Coronary artery (tissue), 2 donors: ENCODE results near the gene CANT1.
A peak's percentile ranks its signal among the peaks of the same experiment; 100 is the strongest.

Experiments used
- DNase-seq: peaks from one replicate; pipeline ENCODE4 v3.0.0-alpha.2; 2017; ENCODE audit warnings: low spot score
- H3K27ac ChIP-seq, 2 donors: fragments of 200-600 bp; sonication (generic); one replicate each; pipeline ENCODE4 v1.5.1; 2016 to 2019
- H3K4me3 ChIP-seq: fragments of 200-600 bp; sonication (generic); 2 replicates; pipeline ENCODE4 v1.5.1; 2016; ENCODE audit warnings: mild to moderate bottlenecking, moderate library complexity
- TF ChIP-seq, protein P1 (sequence below): fragments of 200-600 bp; sonication (generic); IDR thresholded peaks from one replicate; pipeline ENCODE4 v1.5.1; 2019; ENCODE audit warnings: antibody characterized with exemption

The CANT1 gene

GRCh38 chr17:78977681-78977943 lies 32.0 kb downstream of the CANT1 start:
- TF ChIP-seq, protein P1, sequence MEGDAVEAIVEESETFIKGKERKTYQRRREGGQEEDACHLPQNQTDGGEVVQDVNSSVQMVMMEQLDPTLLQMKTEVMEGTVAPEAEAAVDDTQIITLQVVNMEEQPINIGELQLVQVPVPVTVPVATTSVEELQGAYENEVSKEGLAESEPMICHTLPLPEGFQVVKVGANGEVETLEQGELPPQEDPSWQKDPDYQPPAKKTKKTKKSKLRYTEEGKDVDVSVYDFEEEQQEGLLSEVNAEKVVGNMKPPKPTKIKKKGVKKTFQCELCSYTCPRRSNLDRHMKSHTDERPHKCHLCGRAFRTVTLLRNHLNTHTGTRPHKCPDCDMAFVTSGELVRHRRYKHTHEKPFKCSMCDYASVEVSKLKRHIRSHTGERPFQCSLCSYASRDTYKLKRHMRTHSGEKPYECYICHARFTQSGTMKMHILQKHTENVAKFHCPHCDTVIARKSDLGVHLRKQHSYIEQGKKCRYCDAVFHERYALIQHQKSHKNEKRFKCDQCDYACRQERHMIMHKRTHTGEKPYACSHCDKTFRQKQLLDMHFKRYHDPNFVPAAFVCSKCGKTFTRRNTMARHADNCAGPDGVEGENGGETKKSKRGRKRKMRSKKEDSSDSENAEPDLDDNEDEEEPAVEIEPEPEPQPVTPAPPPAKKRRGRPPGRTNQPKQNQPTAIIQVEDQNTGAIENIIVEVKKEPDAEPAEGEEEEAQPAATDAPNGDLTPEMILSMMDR, result no peak
- DNase-seq, result no peak
- Histone ChIP-seq H3K4me3 (peak overlapping the region; percentile 31), H3K27ac (peak overlapping the region in 1 of 2 donors; percentile 88)

GRCh38 chr17:78976907-78977680 lies 32.5 kb downstream of the CANT1 start:
- peak overlapping the region in 1 of 2 donors; percentile 88 for H3K27ac ChIP-seq
- no peak for DNase-seq
- TF ChIP-seq, protein P1, result no peak
- peak overlapping the region; percentile 31 for H3K4me3 ChIP-seq

DNA sequence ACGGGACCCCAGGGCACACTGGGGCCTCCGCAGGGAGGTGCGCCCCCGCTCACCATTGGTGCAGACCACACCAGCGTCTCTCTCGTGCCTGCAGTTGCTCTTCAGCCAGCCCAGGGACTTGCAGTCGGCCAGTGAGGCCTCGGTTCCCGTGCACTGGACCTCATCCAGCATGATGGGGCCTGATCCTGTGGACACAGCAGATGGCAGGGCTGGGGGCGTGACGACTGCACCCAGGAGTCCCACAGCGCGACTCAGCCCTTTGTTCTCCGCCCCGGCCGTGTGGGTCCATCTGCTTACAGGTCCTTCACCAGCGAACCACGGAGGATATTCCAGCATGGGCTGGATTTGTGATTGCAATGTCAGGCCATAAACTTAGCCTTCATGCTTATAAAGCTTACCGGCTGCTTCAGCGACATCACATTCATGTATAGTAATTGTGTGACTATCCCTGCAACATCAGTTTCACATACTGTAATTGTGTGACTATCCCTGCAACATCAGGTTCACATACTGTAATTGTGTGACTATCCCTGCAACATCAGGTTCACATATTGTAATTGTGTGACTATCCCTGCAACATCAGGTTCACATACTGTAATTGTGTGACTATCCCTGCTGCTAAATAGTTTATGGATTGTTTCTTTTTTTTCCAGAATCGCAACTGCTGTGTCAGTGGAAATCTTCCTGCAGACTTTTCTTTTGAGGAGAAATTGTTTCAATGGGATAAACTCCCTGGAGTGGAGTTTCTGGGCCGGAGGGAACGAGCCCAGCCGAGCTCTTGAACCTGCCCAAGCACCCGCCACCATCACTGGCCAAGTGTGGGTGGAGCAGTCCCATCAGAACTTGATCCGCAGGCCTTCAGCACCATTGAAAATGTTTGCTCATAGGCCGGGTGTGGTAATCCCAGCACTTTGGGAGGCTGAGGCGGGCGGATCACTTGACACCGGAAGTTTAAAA lies 34.7 kb downstream of the CANT1 start:
- Histone ChIP-seq H3K27ac (peak overlapping the region; percentile 55 to 88), H3K4me3 (peak overlapping the region; percentile 50)
- DNase-seq, result peak; percentile 91
- TF ChIP-seq, protein P1, result no peak

DNA sequence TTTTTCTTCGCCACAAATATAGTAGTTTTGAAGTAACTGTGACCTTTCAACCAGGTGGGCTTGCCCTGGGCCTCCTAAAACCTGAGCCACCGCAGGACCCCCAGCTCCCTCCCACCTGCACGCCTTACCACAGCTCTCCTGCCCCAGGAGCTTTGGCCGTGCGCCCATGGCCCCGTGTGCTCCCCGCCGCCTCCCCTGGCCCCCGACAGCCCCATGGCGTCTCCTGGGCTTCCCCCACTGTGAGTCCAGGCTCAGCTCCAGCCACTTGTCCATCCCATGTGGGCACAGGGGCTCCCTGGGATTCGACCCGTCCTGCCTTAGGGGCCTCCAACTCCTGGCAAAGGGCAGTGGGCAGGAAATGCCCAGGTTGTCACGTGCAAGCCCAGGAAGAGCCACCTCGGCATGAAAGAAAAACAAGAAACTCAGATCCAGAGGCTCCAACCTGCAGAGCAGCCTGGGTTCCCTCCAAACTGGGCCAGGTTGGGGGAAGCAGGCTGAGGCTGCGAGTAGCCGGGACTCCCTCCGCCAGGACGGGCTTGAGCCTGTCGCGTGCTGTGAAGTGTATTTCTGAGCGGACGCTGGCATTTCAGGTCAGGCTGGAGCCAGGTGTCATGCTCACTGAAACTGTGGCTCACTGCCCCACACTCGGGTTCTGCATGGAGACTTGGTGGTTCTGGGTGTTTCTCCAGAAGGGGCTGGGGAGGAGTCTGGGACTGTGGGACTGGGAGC lies 35.6 kb downstream of the CANT1 start:
- TF ChIP-seq, protein P1, result no peak
- Histone ChIP-seq H3K27ac (peak overlapping the region in 1 of 2 donors; percentile 88), H3K4me3 (no peak overlapping the region)
- no peak for DNase-seq

DNA sequence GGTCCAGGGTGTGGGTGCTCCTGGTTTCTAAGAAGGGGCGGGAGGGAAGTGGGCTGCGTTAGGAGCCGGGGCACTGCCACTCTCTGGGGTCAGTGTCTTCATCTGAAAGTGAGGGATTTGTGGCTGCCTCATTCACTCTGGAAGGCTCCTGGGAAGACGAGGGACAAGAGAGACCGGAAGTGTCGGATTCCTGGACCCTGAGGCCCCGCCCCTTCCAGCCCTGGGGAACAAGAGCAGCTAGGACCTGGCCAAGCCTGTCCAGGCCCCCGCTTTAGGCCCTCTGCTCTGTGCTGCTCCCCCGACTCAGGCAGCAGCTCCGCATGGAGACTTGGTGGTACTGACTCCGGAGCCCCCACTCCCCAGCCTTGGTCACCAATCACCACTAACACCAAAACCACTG lies 36.4 kb downstream of the CANT1 start:
- TF ChIP-seq, protein P1, result no peak
- no peak for DNase-seq
- Histone ChIP-seq H3K4me3 (no peak overlapping the region), H3K27ac (peak overlapping the region in 1 of 2 donors; percentile 7)

DNA sequence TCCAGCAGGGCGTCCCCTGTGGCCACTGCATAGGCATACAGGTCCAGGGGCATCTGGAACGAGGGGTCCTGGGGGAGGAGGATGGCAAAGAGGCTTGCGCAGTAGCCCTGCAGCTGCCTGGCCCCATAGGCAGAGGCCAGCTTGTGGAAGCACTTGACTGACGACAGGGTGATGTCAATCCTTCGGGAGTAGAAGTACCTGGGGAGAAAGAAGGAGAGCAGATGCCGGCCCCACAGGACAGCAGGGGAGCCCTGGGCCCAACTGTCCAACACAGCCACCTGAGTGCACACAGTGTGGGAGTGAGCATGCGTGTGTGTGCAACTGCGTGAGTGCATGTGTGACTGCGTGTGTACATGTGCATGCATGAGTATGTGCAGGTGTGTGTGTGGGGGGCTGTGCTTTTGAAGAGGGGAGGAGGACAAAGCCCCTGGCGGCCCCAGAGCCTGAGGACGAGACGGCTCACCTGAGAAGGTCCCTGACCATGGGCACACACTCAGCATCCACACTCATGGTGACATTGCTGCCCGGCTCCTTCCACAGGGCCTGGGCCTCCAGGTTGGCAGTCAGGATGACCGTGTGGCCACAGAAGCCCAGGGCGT lies 37.0 kb downstream of the CANT1 start:
- no peak for DNase-seq
- Histone ChIP-seq H3K4me3 (no peak overlapping the region), H3K27ac (no peak overlapping the region)
- TF ChIP-seq, protein P1, result no peak
